HG02588 (cell line): ENCODE results near the gene PRKD1.

ENCODE experiments used
- ATAC-seq: cut with Tn5 transposase; IDR thresholded peaks from one replicate; pipeline ENCODE4 v1.9.1; 2021; ENCODE audit warnings: mild to moderate bottlenecking, moderate library complexity; ENCODE audit not compliant: unreplicated experiment

The PRKD1 gene

GRCh38 chr14:29687071-29687765 is 240.4 kb downstream of the PRKD1 start:
- ATAC-seq: no peak

- no peak for ATAC-seq
Measured at GRCh38 chr14:29684926-29685325, 242.7 kb downstream of the PRKD1 start.

DNA sequence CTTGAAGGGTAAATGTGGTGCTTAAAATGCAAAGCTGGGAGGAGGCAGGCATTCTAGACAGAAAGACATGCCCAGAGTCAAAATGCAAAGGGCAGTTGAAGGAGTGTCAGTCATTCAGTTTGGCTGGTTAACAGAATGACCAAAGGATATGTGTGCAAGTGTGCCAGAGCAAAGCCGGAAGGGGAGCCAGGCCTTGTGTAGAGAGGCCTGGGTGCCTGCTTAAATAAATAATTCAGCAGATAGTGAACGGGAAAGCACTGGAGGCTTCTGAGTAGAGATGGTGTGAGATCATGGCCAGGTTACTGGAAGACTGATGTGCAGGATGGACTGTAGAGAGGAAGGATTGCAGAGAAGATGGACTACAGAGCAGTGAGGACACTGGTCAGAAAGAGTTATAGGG is 244.9 kb downstream of the PRKD1 start:
- ATAC-seq: no peak

GRCh38 chr14:29681316-29681715 is 246.3 kb downstream of the PRKD1 start:
- ATAC-seq: no peak

DNA sequence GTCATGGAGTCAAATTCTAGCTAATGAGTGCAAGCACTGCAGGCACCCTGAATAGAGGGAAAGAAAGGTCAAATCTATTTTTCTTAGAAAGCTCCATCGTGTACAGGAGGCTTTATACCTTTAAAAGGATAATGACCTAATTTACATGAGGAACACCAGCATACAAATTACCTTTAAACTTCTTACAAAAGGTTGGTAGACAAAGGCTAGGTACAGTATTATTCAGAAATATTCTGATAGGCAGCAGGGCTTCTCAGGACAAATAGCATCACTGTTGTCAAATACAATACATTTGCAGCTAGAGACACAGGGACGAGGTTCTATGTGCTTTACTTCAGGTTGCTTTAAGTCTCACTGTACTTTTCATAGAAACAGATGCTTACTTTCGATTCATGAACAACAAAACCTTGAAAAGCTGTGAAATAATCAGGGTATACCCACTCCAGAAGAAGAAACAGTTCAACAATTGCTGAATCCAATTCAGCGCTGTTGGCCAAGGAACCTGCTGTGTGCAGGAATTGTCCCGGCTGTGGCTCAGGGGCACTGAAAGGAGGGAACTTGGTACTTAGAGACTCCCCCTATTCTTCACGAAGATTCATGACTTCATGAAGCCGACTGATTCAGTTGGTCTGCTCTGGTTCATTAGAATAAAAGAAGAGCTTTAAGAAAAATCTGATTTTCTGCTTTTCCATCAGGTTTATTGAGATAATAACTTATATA is 252.9 kb downstream of the PRKD1 start:
- ATAC-seq: no peak

DNA sequence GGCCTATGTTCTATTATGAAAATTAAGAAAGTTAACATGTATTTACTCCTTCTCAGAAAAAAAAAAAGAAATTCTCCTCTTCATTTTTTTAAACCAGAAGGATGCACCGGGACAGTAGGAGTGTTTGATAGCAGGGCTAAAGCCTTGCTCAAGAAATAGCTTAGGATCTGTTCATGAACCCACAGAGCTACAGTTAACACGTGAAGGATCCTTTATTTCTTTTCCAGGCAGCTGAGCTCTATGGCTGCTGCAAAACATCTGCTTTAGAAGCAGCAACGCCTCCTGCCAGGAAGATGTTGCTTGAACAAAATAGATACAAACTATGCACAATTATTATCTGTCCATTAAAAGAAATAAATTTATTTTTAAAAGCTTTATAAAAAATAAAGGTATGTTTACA is 254.8 kb downstream of the PRKD1 start:
- no peak for ATAC-seq

DNA sequence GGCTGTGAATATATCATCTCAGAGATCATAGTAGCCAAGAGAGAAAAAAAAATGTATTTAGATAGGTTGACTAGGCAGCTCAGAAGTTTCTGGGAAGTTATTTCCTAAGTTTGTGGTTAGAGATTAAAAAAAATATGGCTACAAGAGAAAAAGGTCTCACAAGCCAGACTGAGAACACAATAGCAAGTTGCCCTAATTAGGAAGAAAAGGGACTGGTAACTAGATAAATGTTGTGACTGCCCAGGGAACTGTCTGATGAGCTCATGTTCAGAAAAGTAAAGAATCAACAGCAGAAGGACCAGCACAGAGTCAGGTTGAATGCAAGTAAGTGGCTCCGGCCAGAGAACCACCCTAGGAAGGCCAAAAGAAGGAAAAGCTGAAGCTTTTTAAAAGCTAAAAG is 256.6 kb downstream of the PRKD1 start:
- no peak for ATAC-seq

DNA sequence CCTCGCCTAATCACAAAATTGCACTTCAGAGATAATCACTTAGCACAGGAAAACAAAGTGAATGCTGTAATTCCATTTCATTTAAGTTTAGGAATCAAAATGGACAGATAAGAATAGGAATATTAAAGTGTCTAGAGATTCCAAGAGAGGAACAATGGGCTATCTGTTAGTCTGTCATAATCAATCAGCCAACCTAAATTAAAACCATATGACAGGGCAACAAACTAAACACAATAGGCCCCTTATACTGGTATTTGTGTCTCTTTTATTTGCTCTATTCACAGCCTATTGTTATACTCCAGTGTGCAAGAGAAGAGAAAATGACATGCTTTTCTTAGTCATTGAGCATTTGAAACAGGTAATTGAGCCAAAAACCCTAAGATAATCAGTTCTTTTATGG is 259.4 kb downstream of the PRKD1 start:
- no peak for ATAC-seq

DNA sequence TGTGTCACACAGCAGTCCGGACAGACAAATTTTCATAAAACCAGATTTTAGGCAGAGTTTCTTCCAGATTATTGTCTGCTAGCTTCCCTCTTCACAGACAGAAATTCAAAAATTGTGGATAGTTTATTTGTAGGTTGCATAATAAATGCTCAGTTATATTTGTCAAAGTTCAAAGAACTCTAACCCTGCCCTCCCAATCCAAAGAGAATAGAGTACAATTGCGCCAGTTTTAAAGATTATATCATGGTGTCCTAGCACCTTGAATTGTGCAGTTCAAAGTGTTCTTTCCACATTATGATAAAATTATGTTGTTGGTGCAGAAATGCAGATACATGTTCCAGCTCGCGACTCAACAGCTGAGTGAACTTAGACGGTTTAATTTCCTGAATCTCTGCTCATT is 263.1 kb downstream of the PRKD1 start:
- ATAC-seq: no peak

DNA sequence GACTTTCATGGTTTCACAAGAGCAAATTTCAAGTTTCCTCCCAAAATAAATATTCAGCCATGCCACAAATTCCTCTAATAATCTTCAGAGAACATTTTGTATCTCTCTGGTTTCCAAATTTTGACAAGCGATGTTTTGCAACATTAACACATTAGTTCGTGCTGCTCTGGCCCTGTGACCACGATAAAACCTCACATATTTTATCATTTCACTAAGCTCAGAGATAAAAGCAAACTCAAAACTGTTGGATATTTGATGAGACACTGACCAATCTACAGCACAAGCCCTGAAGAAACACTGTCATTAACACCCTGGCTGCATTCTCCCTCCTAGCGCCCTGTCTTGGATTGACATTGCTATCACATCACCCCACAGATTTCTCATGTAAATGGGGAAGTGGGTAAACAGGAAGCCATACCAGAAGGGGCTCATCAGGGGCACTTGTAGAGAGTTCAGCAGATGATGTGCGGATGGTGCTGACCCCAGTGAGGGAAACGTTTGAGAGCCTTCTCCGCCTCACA is 264.3 kb downstream of the PRKD1 start:
- no peak for ATAC-seq

DNA sequence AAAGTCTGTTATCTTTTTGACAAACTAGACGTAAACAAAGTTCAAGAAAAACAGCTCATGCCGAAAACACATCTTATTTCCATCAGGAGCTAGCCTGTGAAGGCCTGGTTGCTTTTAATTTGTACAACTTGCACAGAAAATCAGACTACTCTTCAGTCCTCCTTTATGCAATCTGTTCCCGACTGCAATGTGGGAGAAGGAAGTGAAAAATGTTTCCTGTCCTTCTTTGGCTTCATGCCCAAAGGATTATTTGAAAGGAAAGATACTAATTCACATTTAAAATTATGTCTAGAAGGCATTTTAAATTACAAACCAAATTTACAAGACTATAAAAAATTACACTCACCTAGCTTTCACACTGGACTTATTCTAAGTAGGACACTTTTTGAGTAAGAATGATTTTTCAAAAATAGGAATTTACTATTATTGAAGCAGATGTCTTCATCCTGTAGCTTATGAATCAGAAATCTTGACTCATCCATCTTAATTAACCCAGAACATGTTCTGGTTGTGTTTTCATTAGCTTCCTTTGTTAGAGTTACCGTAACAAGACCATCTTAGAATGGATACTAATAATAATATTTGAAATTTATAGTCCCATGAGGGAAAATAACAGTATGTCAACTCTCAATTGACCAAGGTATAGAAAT is 272.6 kb downstream of the PRKD1 start:
- ATAC-seq: no peak

DNA sequence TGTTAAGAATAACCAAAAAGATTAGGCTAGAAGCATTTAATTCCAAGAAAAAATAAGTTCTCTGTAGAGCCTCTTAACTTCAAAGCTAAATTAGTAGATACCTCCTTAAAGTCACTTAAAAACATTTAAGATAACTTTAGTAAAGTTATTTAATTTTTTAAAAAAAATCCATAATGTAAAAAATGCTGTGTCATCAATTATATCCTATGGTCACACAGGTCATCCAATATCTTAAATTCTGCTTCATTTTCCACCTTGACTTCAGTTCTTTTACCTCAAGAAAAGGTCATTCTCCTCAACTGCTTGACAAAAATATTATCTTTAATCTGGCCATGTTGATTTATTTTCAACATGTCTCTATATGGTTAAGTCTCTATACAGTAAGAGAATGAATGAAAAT is 274.3 kb downstream of the PRKD1 start:
- ATAC-seq: no peak

DNA sequence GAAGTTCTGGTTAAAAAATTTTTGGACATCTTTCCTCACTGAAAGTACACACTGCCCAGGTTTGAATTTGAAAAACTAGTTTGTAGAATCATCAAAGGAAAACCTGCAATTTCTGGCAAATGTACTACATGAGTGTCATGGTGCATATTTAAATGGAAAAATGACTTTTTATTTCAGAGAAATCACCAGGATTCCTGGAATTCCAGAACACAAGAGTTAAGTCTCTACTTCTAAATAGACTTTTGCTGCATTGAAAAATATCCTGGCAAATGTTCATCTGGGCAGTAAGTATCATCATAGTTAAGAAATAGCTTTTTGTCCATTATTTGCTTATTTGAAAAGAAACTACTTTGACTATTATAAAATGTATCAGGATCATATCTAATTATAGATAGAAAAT is 275.1 kb downstream of the PRKD1 start:
- no peak for ATAC-seq

GRCh38 chr14:29650554-29651269 is 276.9 kb downstream of the PRKD1 start:
- ATAC-seq: no peak

DNA sequence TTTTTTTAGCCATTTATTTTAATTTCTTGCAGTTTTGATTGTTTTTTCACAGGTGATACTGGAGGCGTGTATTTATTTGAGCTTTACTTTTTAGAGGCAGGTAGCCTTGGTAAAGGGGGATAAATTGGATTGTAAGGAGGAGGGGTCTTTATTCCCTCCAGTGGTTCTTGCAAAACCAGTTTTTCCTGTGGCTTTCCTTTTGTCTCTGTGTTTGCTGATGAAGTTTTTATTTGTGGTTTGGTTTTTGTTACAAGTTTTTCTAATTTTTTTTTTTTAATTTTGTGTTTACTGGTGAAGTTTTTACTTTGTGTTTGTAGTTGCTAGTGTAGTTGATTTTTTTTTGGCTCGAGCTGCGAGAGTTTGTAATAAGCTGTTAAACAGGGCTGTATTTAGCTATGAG is 278.5 kb downstream of the PRKD1 start:
- ATAC-seq: no peak

- ATAC-seq: no peak
Measured at GRCh38 chr14:29648045-29648444, 279.6 kb downstream of the PRKD1 start.

GRCh38 chr14:29645117-29645516 is 282.5 kb downstream of the PRKD1 start:
- ATAC-seq: no peak

DNA sequence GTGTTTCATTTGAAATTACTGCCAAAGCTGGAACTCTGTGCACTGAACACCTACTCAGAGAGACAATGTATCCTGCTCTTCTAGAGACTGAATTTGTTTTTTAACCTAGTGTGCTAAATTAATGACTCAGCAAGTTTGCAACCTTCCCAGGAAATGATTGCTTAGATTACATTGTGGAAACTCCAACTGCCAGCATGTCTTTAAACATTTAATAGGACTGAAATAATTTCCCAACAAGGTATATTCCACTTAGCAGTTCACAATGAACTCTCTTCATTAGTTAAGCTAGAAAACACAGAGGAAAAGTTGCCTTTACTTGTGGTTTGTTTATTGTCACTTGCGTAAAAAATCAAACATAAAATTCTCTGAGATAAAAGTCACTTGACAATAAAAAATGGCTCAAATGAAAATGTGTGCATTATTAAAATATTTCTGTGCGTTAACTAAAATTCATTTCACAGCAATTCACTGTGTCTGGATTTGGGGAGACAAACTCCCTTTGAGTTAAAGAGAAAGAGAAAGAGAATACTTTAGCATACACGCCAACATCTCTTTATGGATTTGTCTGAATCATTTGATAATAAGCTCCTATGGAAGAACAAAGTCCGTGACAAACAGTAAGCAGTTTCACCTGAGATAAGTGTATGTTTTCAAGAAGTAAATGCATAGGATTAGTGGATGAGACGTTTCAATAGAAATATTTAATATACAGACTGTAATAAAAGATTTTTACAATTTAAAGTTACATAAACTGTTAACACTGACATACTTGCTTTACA is 284.0 kb downstream of the PRKD1 start:
- no peak for ATAC-seq

- no peak for ATAC-seq
Measured at GRCh38 chr14:29637411-29637810, 290.2 kb downstream of the PRKD1 start.

GRCh38 chr14:29636870-29637269 is 290.8 kb downstream of the PRKD1 start:
- ATAC-seq: no peak
